ENCODE results near the gene FAM9C.
"Not testable (repeated sequence)": the region's sequence is repeated elsewhere in the genome, so short reads cannot be mapped to it uniquely, and the experiment has no call there.

The FAM9C gene

GRCh38 chrX:13023567-13023966 is 20.9 kb downstream of the FAM9C start:
- TF ChIP-seq, protein P1, sequence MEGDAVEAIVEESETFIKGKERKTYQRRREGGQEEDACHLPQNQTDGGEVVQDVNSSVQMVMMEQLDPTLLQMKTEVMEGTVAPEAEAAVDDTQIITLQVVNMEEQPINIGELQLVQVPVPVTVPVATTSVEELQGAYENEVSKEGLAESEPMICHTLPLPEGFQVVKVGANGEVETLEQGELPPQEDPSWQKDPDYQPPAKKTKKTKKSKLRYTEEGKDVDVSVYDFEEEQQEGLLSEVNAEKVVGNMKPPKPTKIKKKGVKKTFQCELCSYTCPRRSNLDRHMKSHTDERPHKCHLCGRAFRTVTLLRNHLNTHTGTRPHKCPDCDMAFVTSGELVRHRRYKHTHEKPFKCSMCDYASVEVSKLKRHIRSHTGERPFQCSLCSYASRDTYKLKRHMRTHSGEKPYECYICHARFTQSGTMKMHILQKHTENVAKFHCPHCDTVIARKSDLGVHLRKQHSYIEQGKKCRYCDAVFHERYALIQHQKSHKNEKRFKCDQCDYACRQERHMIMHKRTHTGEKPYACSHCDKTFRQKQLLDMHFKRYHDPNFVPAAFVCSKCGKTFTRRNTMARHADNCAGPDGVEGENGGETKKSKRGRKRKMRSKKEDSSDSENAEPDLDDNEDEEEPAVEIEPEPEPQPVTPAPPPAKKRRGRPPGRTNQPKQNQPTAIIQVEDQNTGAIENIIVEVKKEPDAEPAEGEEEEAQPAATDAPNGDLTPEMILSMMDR (conservative IDR thresholded peaks at IDR 0.05; ENCODE audit: low read depth, low read length), result no peak
- DNase-seq (ENCODE audit: low read depth), result no peak
- H3K4me3 ChIP-seq (ENCODE audit: low read length), result no peak overlapping the region

DNA sequence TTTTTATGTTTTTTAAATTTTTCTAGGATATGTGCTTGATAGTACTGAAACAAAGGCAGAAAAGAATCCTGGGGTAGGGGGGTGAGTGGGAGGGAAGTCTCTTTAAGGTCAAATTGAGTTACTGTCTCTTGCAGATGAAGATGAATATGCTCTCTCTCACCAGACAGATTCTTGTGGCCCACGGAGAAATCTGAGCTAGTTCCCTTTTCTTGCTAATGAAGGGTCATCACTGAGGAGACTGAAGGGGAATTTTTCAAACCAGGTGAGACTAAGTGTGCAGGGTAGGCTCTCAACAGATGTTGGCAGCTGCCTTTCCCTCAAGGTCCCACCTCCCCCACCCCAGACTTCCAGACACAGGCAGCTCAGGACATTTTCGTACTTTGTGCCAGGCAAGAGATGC is 21.5 kb downstream of the FAM9C start:
- no peak for DNase-seq (ENCODE audit: low read depth)
- TF ChIP-seq, protein P1 (conservative IDR thresholded peaks at IDR 0.05; ENCODE audit: low read depth, low read length), result no peak
- no peak overlapping the region for H3K4me3 ChIP-seq (ENCODE audit: low read length)

DNA sequence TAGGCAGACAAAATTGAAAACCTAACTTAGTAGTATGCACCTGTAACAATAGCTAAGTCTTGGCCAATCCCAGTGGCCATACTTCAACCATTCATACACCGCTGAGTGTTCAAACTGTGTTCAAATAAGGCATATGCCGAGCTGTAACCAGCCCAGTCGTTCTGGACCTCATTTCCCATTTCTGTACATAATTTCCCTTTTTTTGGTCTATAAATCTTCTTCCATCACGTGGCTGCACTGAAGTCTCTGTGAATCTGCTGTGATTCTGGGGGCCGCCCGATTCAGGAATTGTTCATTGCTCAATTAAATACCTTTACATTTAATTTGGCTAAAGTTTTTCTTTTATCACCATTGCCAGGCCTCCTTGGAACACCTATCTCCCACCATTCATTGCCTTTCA is 27.7 kb downstream of the FAM9C start:
- not testable (repeated sequence) for H3K4me3 ChIP-seq (ENCODE audit: low read length); DNase-seq (ENCODE audit: low read depth)

DNA sequence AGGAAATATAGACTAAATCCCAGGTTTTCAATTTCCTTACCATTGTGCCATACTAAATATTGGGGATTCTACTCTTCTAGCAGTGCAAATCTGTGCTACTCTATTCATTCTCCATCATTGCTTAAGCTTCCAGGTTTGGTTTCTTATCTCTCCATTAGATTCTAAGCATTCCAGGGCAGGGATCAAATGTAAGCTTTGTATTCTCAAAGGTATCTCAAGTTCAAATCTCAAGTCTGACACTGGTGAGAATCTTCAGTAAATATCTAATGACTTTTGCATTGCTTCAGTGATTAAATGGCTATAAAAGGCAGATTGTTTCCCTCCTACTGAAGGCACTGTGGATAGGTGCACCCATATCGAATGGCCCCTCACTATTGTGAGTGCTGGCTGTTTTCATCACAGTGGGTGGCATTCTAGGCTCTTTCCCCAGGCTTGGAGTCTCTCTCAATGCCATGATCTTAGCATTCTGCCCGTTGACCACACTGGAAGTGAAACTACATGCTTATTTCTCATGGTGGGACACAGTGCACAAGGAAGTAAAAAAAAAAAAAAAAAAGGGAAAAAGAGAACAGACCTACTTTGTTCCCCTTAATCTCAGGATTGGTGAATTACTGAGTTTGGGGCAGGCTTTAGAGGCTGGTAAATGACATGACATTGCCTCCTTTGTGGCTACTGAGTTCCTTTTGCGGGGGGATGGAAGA is 28.7 kb downstream of the FAM9C start:
- no peak for DNase-seq (ENCODE audit: low read depth)
- TF ChIP-seq, protein P1 (conservative IDR thresholded peaks at IDR 0.05; ENCODE audit: low read depth, low read length), result no peak
- no peak overlapping the region for H3K4me3 ChIP-seq (ENCODE audit: low read length)

DNA sequence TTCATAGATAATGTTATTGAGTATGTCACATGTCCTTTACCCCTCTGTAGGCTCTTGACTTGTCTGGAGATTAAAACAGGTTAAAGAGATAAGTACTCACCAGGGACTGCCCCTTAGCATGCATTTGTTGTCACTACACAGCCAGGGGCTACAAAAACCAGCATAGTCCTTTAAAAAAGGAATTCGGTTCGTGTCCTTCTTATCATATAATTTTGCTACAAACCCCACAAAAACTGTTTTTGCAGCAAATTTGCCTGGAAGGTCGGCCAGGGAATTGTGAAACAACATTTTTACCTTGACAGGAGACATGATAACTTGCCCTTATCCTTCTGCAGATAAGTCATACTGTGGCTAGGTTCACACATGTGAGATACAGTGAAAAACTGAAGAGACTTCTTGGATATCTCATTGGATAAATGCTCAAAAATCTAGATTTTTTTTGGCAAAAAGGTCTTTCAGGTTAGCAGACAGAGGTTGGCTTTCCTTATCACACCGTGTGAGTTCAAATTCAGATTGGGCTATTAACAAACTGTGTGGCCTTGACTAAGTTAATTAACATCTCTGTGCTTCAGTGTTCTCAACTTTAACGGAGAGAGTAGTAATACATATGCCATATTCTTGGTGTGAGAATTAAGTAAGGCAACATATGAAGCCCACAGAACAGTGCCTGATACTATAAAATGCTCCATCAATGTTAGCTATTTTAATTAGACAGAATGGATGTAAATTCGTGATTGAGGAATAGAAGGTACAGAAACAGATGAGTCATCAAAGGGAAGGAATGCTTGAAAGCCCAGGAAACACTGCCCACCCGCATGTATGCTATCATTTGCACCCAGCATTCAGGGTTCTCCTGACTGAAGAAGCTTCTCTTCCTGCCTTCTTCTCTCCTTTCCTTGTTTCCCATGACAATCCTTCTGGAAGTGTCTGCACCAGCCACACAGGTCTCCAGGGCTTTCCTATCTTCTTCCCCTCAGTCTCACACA is 30.0 kb downstream of the FAM9C start:
- TF ChIP-seq, protein P1 (conservative IDR thresholded peaks at IDR 0.05; ENCODE audit: low read depth, low read length), result no peak
- no peak for DNase-seq (ENCODE audit: low read depth)
- no peak overlapping the region for H3K4me3 ChIP-seq (ENCODE audit: low read length)

GRCh38 chrX:13013363-13014110 is 30.9 kb downstream of the FAM9C start:
- no peak overlapping the region for H3K4me3 ChIP-seq (ENCODE audit: low read length)
- TF ChIP-seq, protein P1 (conservative IDR thresholded peaks at IDR 0.05; ENCODE audit: low read depth, low read length), result no peak
- no peak for DNase-seq (ENCODE audit: low read depth)

DNA sequence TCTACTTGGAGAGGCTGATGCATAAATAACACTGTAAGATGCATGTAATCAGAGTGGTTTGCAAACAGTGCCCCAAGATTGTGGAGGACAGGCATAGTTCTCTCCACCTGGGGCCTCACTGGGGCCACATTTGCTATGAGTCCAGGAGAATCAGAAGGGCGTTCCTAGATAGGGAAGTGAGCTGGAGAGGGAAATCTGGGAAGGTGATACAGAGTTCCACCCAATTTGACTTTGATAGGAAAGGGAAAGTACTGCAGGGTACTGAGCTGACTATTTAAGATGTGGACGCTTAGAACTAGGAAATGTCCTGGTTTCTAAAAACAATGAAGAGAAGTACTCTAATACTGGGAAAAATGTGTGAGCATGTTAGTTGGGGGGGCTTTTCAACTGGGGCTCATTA is 33.9 kb downstream of the FAM9C start:
- no peak for DNase-seq (ENCODE audit: low read depth)
- H3K4me3 ChIP-seq (ENCODE audit: low read length), result no peak overlapping the region
- TF ChIP-seq, protein P1 (conservative IDR thresholded peaks at IDR 0.05; ENCODE audit: low read depth, low read length), result no peak

Measured in retinal pigment epithelial cell (primary cell).